HCT116 (cell line): ENCODE data around the gene C5orf22. TPM values are rescaled to one million over a fixed set of nuclear protein-coding genes. Genes with fewer than 3 reads are reported as not detected.

Experiments used
- ATAC-seq: fragments of 200-7000 bp; cut with Tn5 transposase; 2 replicates; pipeline ENCODE4 v1.9.1; 2020; ENCODE audit warnings: mild to moderate bottlenecking, moderate library complexity
- BruUV-seq: library from RNA; stranded (reverse); fragments of 400-500 nt; replicated peaks from 2 replicates; lab custom pipeline; 2021; lab: Mats Ljungman, UMichigan
- CTCF ChIA-PET: fragments of 300-600 bp; sonication (Branson Sonifier 250); formaldehyde crosslinking; loops from one replicate; lab custom pipeline; 2021; ENCODE audit warnings: antibody characterized with exemption; lab: Charles Lee
- POLR2A ChIA-PET: fragments of 300-600, 350-600 bp; sonication (Branson Sonifier 250); formaldehyde crosslinking; loops from one replicate; lab custom pipeline; 2021; ENCODE audit warnings: antibody characterized with exemption; lab: Charles Lee
- RAD21 ChIA-PET, 2 experiments: fragments of 300-600 bp; sonication (Branson Sonifier 250); formaldehyde crosslinking; loops; one replicate each; lab custom pipeline; 2023; ENCODE audit warnings: low total read pairs in 2 of 2; ENCODE audit not compliant: uncharacterized antibody in 2 of 2, unreplicated experiment in 2 of 2, low non-redundant PET in 1 of 2; lab: Charles Lee
- DNase-seq: peaks from one replicate; pipeline ENCODE4 v3.0.0-alpha.2; 2010; ENCODE audit warnings: low read depth, low spot score
- H2AFZ ChIP-seq: fragments of 200-600 bp; shearing (Covaris generic), sonication (generic); 2 replicates; pipeline ENCODE4 v1.6.1; 2017; ENCODE audit warnings: low read depth, mixed run types, mixed read lengths, antibody characterized with exemption, low read length; ENCODE audit not compliant: poor library complexity, severe bottlenecking
- H3K27ac ChIP-seq: 2 replicates; pipeline ENCODE4 v1.5.1; 2012; ENCODE audit warnings: low read depth, low read length
- H3K27me3 ChIP-seq: fragments of 200-600 bp; sonication (generic); 2 replicates; pipeline ENCODE4 v1.6.1; 2016; ENCODE audit warnings: mixed run types, low read length, mixed read lengths; ENCODE audit not compliant: insufficient read depth
- H3K36me3 ChIP-seq, 2 experiments: fragments of 200-500 bp in 1 of 2; fragments of 200-600 bp in 1 of 2; sonication (Bioruptor generic) in 1 of 2; sonication (generic) in 1 of 2; 2 replicates each; pipeline versions ENCODE4 v1.5.1 to v1.6.1; 2014 to 2016; ENCODE audit warnings: low read length in 2 of 2, inconsistent platforms in 1 of 2, mixed read lengths in 1 of 2, mixed run types in 1 of 2; ENCODE audit not compliant: insufficient read depth in 2 of 2, control insufficient read depth in 1 of 2
- H3K4me1 ChIP-seq, 2 experiments: fragments of 200-600 bp in 1 of 2; sonication (generic) in 1 of 2; 2 replicates each; pipeline versions ENCODE4 v1.5.1 to v1.6.1; 2012 to 2017; ENCODE audit warnings: low read length in 2 of 2, inconsistent platforms in 1 of 2, mild to moderate bottlenecking in 1 of 2, mixed read lengths in 1 of 2, mixed run types in 1 of 2, moderate library complexity in 1 of 2; ENCODE audit not compliant: insufficient read depth in 2 of 2, control insufficient read depth in 1 of 2
- H3K4me2 ChIP-seq: fragments of 200-600 bp; sonication (generic); 2 replicates; pipeline ENCODE4 v1.6.1; 2017; ENCODE audit warnings: mixed run types, low read length, mixed read lengths
- H3K4me3 ChIP-seq, 2 experiments: fragments of 200-600 bp in 1 of 2; sonication (generic) in 1 of 2; replicated peaks in 1 of 2; 2 replicates each; pipeline ENCODE4 v1.5.1; 2011 to 2016; ENCODE audit warnings: low read length in 2 of 2, control low read depth in 1 of 2, low read depth in 1 of 2, mild to moderate bottlenecking in 1 of 2, mixed read lengths in 1 of 2, mixed run types in 1 of 2
- H3K79me2 ChIP-seq: fragments of 200-600 bp; sonication (generic); 2 replicates; pipeline ENCODE4 v1.6.1; 2017; ENCODE audit warnings: mild to moderate bottlenecking, mixed run types, low read length, moderate library complexity, mixed read lengths; ENCODE audit not compliant: insufficient read depth
- H3K9ac ChIP-seq: fragments of 200-600 bp; sonication (generic); 2 replicates; pipeline ENCODE4 v1.6.1; 2016; ENCODE audit warnings: low read length, mixed read lengths
- H3K9me2 ChIP-seq: fragments of 200-600 bp; sonication (generic), shearing (Covaris generic); 2 replicates; pipeline ENCODE4 v1.6.1; 2017; ENCODE audit warnings: mixed run types, mild to moderate bottlenecking, moderate library complexity; ENCODE audit not compliant: insufficient read depth
- H3K9me3 ChIP-seq, 2 experiments: fragments of 200-500 bp in 1 of 2; fragments of 200-600 bp in 1 of 2; sonication (Bioruptor generic) in 1 of 2; sonication (generic) in 1 of 2; 2 replicates each; pipeline ENCODE4 v1.6.1; 2014 to 2017; ENCODE audit warnings: low read length in 2 of 2, mixed read lengths in 2 of 2, inconsistent platforms in 1 of 2, low read depth in 1 of 2, mild to moderate bottlenecking in 1 of 2, mixed run types in 1 of 2, moderate library complexity in 1 of 2; ENCODE audit not compliant: control insufficient read depth in 1 of 2, insufficient read depth in 1 of 2
- H4K20me1 ChIP-seq: fragments of 200-600 bp; sonication (generic), shearing (Covaris generic); 2 replicates; pipeline ENCODE4 v1.6.1; 2017; ENCODE audit warnings: mixed run types, mild to moderate bottlenecking, moderate library complexity; ENCODE audit not compliant: insufficient read depth
- CBX3 ChIP-seq: IDR thresholded peaks from 2 replicates; pipeline ENCODE4 v1.6.1; 2012; ENCODE audit warnings: low read depth
- EGR1 ChIP-seq: IDR thresholded peaks from 2 replicates; pipeline ENCODE4 v1.6.1; 2012; ENCODE audit warnings: low read depth
- EZH2 ChIP-seq: fragments of 200-600 bp; sonication (generic); IDR thresholded peaks from 2 replicates; pipeline ENCODE4 v1.6.1; 2017; ENCODE audit warnings: antibody characterized with exemption, mixed run types
- POLR2AphosphoS5 ChIP-seq: IDR thresholded peaks from 2 replicates; pipeline ENCODE4 v1.6.1; 2011; ENCODE audit warnings: mild to moderate bottlenecking, low read depth, low read length, moderate library complexity
- SIN3A ChIP-seq: IDR thresholded peaks from 2 replicates; pipeline ENCODE4 v1.6.1; 2012; ENCODE audit warnings: low read depth
- SRF ChIP-seq: IDR thresholded peaks from 2 replicates; pipeline ENCODE4 v1.6.1; 2012; ENCODE audit warnings: low read depth
- YY1 ChIP-seq: IDR thresholded peaks from 2 replicates; pipeline ENCODE4 v1.6.1; 2011; ENCODE audit warnings: low read length, low read depth, moderate library complexity, mild to moderate bottlenecking; ENCODE audit not compliant: insufficient replicate concordance; ENCODE audit errors: extremely low read depth
- intact Hi-C: fragments of 100-400 bp; cut with micrococcal nuclease; formaldehyde crosslinking; loops from 2 replicates; pipeline ENCODE4 v1.10.0; 2022
- total RNA-seq: library from RNA; stranded (reverse); gene quantifications from one replicate; pipeline ENCODE4 v1.2.1, GENCODE V29; 2021; ENCODE audit not compliant: unreplicated experiment
- TF ChIP-seq, protein P1 (sequence below): IDR thresholded peaks from 2 replicates; pipeline ENCODE4 v1.6.1; 2012; ENCODE audit warnings: low read depth

The C5orf22 gene
- total RNA-seq, 1 experiment from 2014 or later, result 22.9 TPM

DNA sequence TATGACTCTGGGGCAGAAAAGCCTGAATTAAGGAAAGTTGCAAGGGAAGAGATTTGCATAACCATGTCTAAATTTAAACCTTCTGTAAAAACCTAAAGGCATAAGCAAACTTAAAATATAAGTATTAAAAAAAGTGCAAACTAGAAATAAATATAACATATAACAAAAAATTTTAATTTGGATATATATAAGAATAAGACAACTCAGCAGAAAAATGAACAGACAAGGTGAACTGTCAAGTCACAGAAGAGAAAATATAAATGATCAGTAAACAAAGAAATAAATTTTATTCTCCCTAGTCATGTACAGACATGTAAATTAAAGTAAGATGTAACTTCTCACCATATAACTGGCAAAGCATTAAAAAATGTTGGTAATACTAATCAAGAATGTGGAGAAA is 37.0 kb downstream of the C5orf22 start (continued):
- no peak for TF ChIP-seq SIN3A

DNA sequence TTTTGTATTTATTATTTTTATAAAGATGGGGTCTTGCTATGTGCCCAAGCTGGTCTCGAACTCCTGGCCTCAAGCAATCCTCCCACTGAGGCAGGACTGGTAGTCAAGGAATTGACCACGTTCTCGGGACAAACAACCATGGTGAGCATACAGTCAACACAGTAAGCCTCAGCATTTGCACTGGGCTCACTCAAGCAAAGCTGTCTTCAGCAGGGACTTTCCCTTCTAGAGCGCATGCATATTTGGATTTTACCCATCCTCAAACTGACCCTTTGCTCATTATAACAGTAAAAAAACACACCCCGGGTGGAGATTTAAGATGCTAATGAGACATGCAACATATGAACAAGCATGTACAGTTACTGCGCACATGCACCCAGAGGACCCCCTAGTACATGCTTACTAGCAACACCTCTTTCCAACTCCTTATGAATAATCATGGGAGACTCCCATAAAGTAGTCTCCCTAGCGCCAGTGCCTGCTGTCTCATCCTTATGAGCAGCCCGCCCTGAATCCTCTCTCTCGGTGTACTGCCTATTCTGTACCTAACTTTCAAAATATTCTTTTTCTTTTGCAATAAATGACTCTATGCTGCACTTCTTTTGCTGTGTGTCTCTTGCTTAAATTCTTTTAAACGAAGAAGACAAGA is 41.5 kb downstream of the C5orf22 start:
- Histone ChIP-seq H3K4me2 (no peak overlapping the region), H3K27me3 (peaks cover 8% of the 10 kb centered on the region), H3K36me3 (no peaks in the 10 kb centered on the region), H3K4me3 (no peak overlapping the region), H3K79me2 (no peaks in the 10 kb centered on the region), H3K9me2 (no peaks in the 10 kb centered on the region), H3K4me1 (no peaks in the 10 kb centered on the region), H3K9me3 (no peaks in the 10 kb centered on the region), H4K20me1 (no peaks in the 10 kb centered on the region), H3K9ac (no peak overlapping the region), H3K27ac (no peak overlapping the region), H2AFZ (no peak overlapping the region)
- CTCF ChIA-PET, result no interaction called here
- POLR2A ChIA-PET, result no interaction called here
- intact Hi-C loops, result no loop called here
- no TSS peak for BruUV-seq
- RAD21 ChIA-PET, result no interaction called here
- DNase-seq, result no peak
- TF ChIP-seq CBX3 (no peak), EZH2 (no peak), SRF (no peak), EGR1 (no peak), POLR2AphosphoS5 (no peak), YY1 (no peak)
- TF ChIP-seq, protein P1, sequence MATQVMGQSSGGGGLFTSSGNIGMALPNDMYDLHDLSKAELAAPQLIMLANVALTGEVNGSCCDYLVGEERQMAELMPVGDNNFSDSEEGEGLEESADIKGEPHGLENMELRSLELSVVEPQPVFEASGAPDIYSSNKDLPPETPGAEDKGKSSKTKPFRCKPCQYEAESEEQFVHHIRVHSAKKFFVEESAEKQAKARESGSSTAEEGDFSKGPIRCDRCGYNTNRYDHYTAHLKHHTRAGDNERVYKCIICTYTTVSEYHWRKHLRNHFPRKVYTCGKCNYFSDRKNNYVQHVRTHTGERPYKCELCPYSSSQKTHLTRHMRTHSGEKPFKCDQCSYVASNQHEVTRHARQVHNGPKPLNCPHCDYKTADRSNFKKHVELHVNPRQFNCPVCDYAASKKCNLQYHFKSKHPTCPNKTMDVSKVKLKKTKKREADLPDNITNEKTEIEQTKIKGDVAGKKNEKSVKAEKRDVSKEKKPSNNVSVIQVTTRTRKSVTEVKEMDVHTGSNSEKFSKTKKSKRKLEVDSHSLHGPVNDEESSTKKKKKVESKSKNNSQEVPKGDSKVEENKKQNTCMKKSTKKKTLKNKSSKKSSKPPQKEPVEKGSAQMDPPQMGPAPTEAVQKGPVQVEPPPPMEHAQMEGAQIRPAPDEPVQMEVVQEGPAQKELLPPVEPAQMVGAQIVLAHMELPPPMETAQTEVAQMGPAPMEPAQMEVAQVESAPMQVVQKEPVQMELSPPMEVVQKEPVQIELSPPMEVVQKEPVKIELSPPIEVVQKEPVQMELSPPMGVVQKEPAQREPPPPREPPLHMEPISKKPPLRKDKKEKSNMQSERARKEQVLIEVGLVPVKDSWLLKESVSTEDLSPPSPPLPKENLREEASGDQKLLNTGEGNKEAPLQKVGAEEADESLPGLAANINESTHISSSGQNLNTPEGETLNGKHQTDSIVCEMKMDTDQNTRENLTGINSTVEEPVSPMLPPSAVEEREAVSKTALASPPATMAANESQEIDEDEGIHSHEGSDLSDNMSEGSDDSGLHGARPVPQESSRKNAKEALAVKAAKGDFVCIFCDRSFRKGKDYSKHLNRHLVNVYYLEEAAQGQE, result no peak
- no peak for ATAC-seq
